ENCODE measurements around the gene DOCK4. TPM values are rescaled to one million over a fixed set of nuclear protein-coding genes. Genes with fewer than 3 reads are reported as not detected.

DOCK4 gene
- total RNA-seq, 1 experiment from 2014 or later, result 4.9 TPM

GRCh38 chr7:112214268-112214667 is 8.1 kb upstream of the DOCK4 start:
- H4K20me1 ChIP-seq (ENCODE audit: control insufficient read depth, insufficient read depth, insufficient read length), result no peaks in the 10 kb centered on the region

More at GRCh38 chr7:112214268-112214667, 8.1 kb upstream of the DOCK4 start:
- Histone ChIP-seq H3K4me2 (ENCODE audit: insufficient read depth, insufficient read length, low read length) (no peak overlapping the region), H2AFZ (ENCODE audit: low read length) (no peak overlapping the region), H3K9ac (ENCODE audit: extremely low read depth, insufficient read length, low read length) (no peak overlapping the region), H3K4ac (ENCODE audit: low read depth, low read length) (no peak overlapping the region), H3K9me3 (ENCODE audit: control insufficient read depth, low read depth, low read length) (no peaks in the 10 kb centered on the region), H3K79me1 (ENCODE audit: insufficient read depth, low read depth, low read length, poor library complexity, severe bottlenecking) (peaks cover 10% of the 10 kb centered on the region), H4K91ac (ENCODE audit: insufficient read length, low read depth, low read length) (no peak overlapping the region), H4K8ac (replicated peaks; ENCODE audit: insufficient read length, low read depth, low read length) (no peak overlapping the region), H3K14ac (ENCODE audit: insufficient read depth, low read length) (no peak overlapping the region), H3K27ac (ENCODE audit: insufficient read length, low read depth, low read length) (no peak overlapping the region), H2BK120ac (ENCODE audit: low read depth, low read length, poor library complexity, severe bottlenecking) (no peak overlapping the region), H3K79me2 (ENCODE audit: insufficient read depth, low read length) (peaks cover 10% of the 10 kb centered on the region; the same call in 1 of the 2 replicates), H3K23me2 (ENCODE audit: insufficient read length, low read depth, low read length, poor library complexity, severe bottlenecking) (no peaks in the 10 kb centered on the region), H3K27me3 (ENCODE audit: insufficient read depth, low read length) (no peaks in the 10 kb centered on the region), H3K4me1 (ENCODE audit: insufficient read depth, low read length) (peaks cover 7% of the 10 kb centered on the region; the same call in 1 of the 2 replicates), H3K23ac (ENCODE audit: insufficient read length, low read depth, low read length) (no peak overlapping the region), H2BK15ac (ENCODE audit: low read depth, low read length) (no peak overlapping the region), H4K5ac (ENCODE audit: insufficient read length, low read depth, low read length) (no peak overlapping the region), H3K18ac (ENCODE audit: insufficient read length, low read depth, low read length) (no peak overlapping the region), H3K56ac (ENCODE audit: insufficient read length, low read depth, low read length) (no peak overlapping the region), H2BK20ac (ENCODE audit: low read depth, low read length, poor library complexity, severe bottlenecking) (no peak overlapping the region), H2BK5ac (ENCODE audit: insufficient read length, low read length) (no peak overlapping the region), H3T11ph (ENCODE audit: low read length) (no peak overlapping the region), H2AK5ac (ENCODE audit: insufficient read length, low read length) (no peak overlapping the region), H2BK12ac (ENCODE audit: insufficient read length, low read depth, low read length) (no peak overlapping the region)
- no peak for TF ChIP-seq CTCF (conservative IDR thresholded peaks at IDR 0.05)
- DNase-seq, result no peak
- Mint-ChIP-seq H3K4me3 (no peak overlapping the region), H3K27me3 (ENCODE audit: low read depth) (no peaks in the 10 kb centered on the region), H3K36me3 (ENCODE audit: insufficient read depth in 1 of 3, low read depth in 3 of 3) (no peaks in the 10 kb centered on the region; a peak in 2 of 7 replicates), H3K27ac (no peak overlapping the region; a peak in 1 of 7 replicates), H3K4me1 (peaks cover 28% of the 10 kb centered on the region in 2 experiments), H3K9me3 (no peaks in the 10 kb centered on the region)
